SK-N-SH (cell line): Measurements from ENCODE around the gene PRKCH. TPM values are rescaled to one million over a fixed set of nuclear protein-coding genes. Genes with fewer than 3 reads are reported as not detected.

Source experiments
- CTCF ChIA-PET: fragments of 300-600, 350-600 bp; formaldehyde crosslinking; extraction: SDS; loops from one replicate; lab custom pipeline; 2021; lab: Yijun Ruan, JAX
- POLR2A ChIA-PET: fragments of 350-600 bp; sonication (Branson Sonifier 250); formaldehyde crosslinking; extraction: SDS; loops from one replicate; lab custom pipeline; 2020; ENCODE audit warnings: antibody characterized with exemption, inconsistent platforms; lab: Yijun Ruan, JAX
- DNase-seq: peaks from one replicate; pipeline ENCODE4 v3.0.0; 2012
- H2AFZ ChIP-seq: fragments of 200-600 bp; sonication (generic); 2 replicates; pipeline ENCODE4 v1.8.1; 2016; ENCODE audit warnings: antibody characterized with exemption, mild to moderate bottlenecking, low read depth
- H3F3A ChIP-seq: fragments of 200-600 bp; sonication (generic); replicated peaks from 2 replicates; pipeline ENCODE3; 2016; ENCODE audit warnings: antibody characterized with exemption, mild to moderate bottlenecking; ENCODE audit not compliant: insufficient read depth
- H3K27ac ChIP-seq, 2 experiments: fragments of 200-500 bp in 1 of 2; fragments of 200-600 bp in 1 of 2; sonication (Bioruptor generic) in 1 of 2; sonication (generic), shearing (Covaris generic) in 1 of 2; 2 replicates each; pipeline versions ENCODE4 v1.5.1 to v1.6.1; 2014 to 2016; ENCODE audit warnings: low read depth in 2 of 2, inconsistent platforms in 1 of 2, low read length in 1 of 2, mild to moderate bottlenecking in 1 of 2, mixed read lengths in 1 of 2
- H3K27me3 ChIP-seq: fragments of 200-600 bp; sonication (generic), shearing (Covaris generic); 2 replicates; pipeline ENCODE4 v1.6.1; 2016; ENCODE audit warnings: mixed run types; ENCODE audit not compliant: insufficient read depth
- H3K36me3 ChIP-seq, 2 experiments: fragments of 200-500 bp in 1 of 2; fragments of 200-600 bp in 1 of 2; sonication (Bioruptor generic) in 1 of 2; sonication (generic) in 1 of 2; replicated peaks in 1 of 2; 2 replicates each; pipeline versions ENCODE3 to v1.5.1; 2014 to 2016; ENCODE audit warnings: low read length in 1 of 2, mild to moderate bottlenecking in 1 of 2; ENCODE audit not compliant: insufficient read depth in 2 of 2, control insufficient read depth in 1 of 2
- H3K4me1 ChIP-seq, 2 experiments: fragments of 200-500 bp in 1 of 2; fragments of 200-600 bp in 1 of 2; sonication (Bioruptor generic) in 1 of 2; sonication (generic), shearing (Covaris generic) in 1 of 2; 2 replicates each; pipeline versions ENCODE4 v1.5.1 to v1.6.1; 2014 to 2016; ENCODE audit warnings: low read depth in 1 of 2, low read length in 1 of 2, mixed run types in 1 of 2; ENCODE audit not compliant: insufficient read depth in 2 of 2, control insufficient read depth in 1 of 2
- H3K4me2 ChIP-seq: fragments of 200-600 bp; sonication (generic), shearing (Covaris generic); 2 replicates; pipeline ENCODE4 v1.6.1; 2017; ENCODE audit warnings: mixed run types
- H3K4me3 ChIP-seq, 2 experiments: fragments of 200-500 bp in 1 of 2; fragments of 200-600 bp in 1 of 2; sonication (Bioruptor generic) in 1 of 2; sonication (generic), shearing (Covaris generic) in 1 of 2; 2 replicates each; pipeline versions ENCODE4 v1.5.1 to v1.8.1; 2014 to 2016; ENCODE audit warnings: low read depth in 2 of 2, inconsistent platforms in 1 of 2, low read length in 1 of 2, mild to moderate bottlenecking in 1 of 2, mixed read lengths in 1 of 2, moderate library complexity in 1 of 2
- H3K79me2 ChIP-seq: fragments of 200-600 bp; sonication (generic); 2 replicates; pipeline ENCODE4 v1.8.1; 2017; ENCODE audit warnings: mild to moderate bottlenecking; ENCODE audit not compliant: insufficient read depth
- H3K9ac ChIP-seq: fragments of 200-600 bp; sonication (generic); 2 replicates; pipeline ENCODE4 v1.6.1; 2017; ENCODE audit warnings: mixed run types
- H3K9me2 ChIP-seq: fragments of 200-600 bp; sonication (generic); 2 replicates; pipeline ENCODE4 v1.6.1; 2017; ENCODE audit warnings: mixed run types
- H3K9me3 ChIP-seq: fragments of 200-600 bp; sonication (generic); 2 replicates; pipeline ENCODE4 v1.6.1; 2017; ENCODE audit warnings: mixed run types, mild to moderate bottlenecking, moderate library complexity
- H4K20me1 ChIP-seq: fragments of 200-600 bp; sonication (generic); 2 replicates; pipeline ENCODE4 v1.6.1; 2017; ENCODE audit warnings: mild to moderate bottlenecking, mixed run types; ENCODE audit not compliant: insufficient read depth
- ELF1 ChIP-seq: IDR thresholded peaks from 2 replicates; pipeline ENCODE4 v1.4.0; 2012
- FOSL2 ChIP-seq: IDR thresholded peaks from 2 replicates; pipeline ENCODE4 v1.4.0; 2012; ENCODE audit warnings: low read depth, mild to moderate bottlenecking, moderate library complexity, borderline replicate concordance
- FOXJ3 ChIP-seq: sonication (generic); formaldehyde crosslinking; IDR thresholded peaks from 2 replicates; pipeline ENCODE4 v1.5.1; 2020; ENCODE audit warnings: mild to moderate bottlenecking, missing genetic modification reagents
- FOXM1 ChIP-seq: IDR thresholded peaks from 2 replicates; pipeline ENCODE4 v1.4.0; 2012; ENCODE audit warnings: low read depth, mild to moderate bottlenecking
- GABPA ChIP-seq: IDR thresholded peaks from 2 replicates; pipeline ENCODE4 v1.4.0; 2012; ENCODE audit warnings: low read depth, mild to moderate bottlenecking
- MAX ChIP-seq: IDR thresholded peaks from 2 replicates; pipeline ENCODE4 v1.4.0; 2012; ENCODE audit warnings: low read depth
- MXI1 ChIP-seq: IDR thresholded peaks from 2 replicates; pipeline ENCODE4 v1.6.1; 2012; ENCODE audit warnings: mild to moderate bottlenecking, low read depth, low read length, improper control_type of control experiment
- NFIC ChIP-seq: IDR thresholded peaks from 2 replicates; pipeline ENCODE4 v1.4.0; 2012; ENCODE audit warnings: borderline replicate concordance
- POLR2AphosphoS5 ChIP-seq: IDR thresholded peaks from 2 replicates; pipeline ENCODE4 v1.6.1; 2012; ENCODE audit warnings: low read depth, low read length
- RAD21 ChIP-seq: IDR thresholded peaks from 2 replicates; pipeline ENCODE4 v1.6.1; 2012; ENCODE audit warnings: mild to moderate bottlenecking, low read length
- REST ChIP-seq: IDR thresholded peaks from 2 replicates; pipeline ENCODE4 v1.6.1; 2012; ENCODE audit warnings: mild to moderate bottlenecking, low read depth, low read length, moderate library complexity
- RFX5 ChIP-seq: IDR thresholded peaks from 2 replicates; pipeline ENCODE4 v1.6.1; 2012; ENCODE audit warnings: mild to moderate bottlenecking, improper control_type of control experiment, low read length
- RXRA ChIP-seq: IDR thresholded peaks from 2 replicates; pipeline ENCODE4 v1.4.0; 2012; ENCODE audit warnings: low read depth, mild to moderate bottlenecking, borderline replicate concordance
- SIN3A ChIP-seq: IDR thresholded peaks from 2 replicates; pipeline ENCODE4 v1.6.1; 2012; ENCODE audit warnings: low read depth, mild to moderate bottlenecking, low read length, moderate library complexity, borderline replicate concordance
- TAF1 ChIP-seq: IDR thresholded peaks from 2 replicates; pipeline ENCODE4 v1.6.1; 2012; ENCODE audit warnings: low read depth, mild to moderate bottlenecking, low read length, moderate library complexity, borderline replicate concordance
- TCF12 ChIP-seq: IDR thresholded peaks from 2 replicates; pipeline ENCODE4 v1.4.0; 2012
- TEAD4 ChIP-seq: IDR thresholded peaks from 2 replicates; pipeline ENCODE4 v1.4.0; 2012; ENCODE audit warnings: mild to moderate bottlenecking, borderline replicate concordance; ENCODE audit not compliant: insufficient read depth
- USF1 ChIP-seq: IDR thresholded peaks from 2 replicates; pipeline ENCODE4 v1.4.0; 2012; ENCODE audit warnings: low read depth, borderline replicate concordance
- ZBTB33 ChIP-seq: IDR thresholded peaks from 2 replicates; pipeline ENCODE4 v1.4.0; 2012; ENCODE audit warnings: low read depth, borderline replicate concordance
- WGBS: methylation state at CpG from one replicate; pipeline ENCODE4 v1.1.6; 2017; ENCODE audit warnings: low lambda C conversion rate; 5-methylcytosine and 5-hydroxymethylcytosine counted together
- polyA plus RNA-seq, 3 experiments: library from polyadenylated mRNA; depleted of rRNA; stranded (reverse); fragments of >200 nt; gene quantifications; 2 replicates each; pipeline ENCODE4 v1.2.3, GENCODE V29; 2012

The PRKCH gene
- polyA plus RNA-seq, 1 of the 3 experiments (the other 2 are of a cell fraction), result 4.2 TPM

GRCh38 chr14:61343991-61344405, 22.6 kb downstream of the PRKCH start:
- H3K9me2 ChIP-seq, result no peaks in the 10 kb centered on the region
- no peaks in the 10 kb centered on the region for H3K9me3 ChIP-seq
- WGBS, result 89% methylated on average over 4 of the region's 4 CpGs
- H3K79me2 ChIP-seq, result no peaks in the 10 kb centered on the region
- DNase-seq, result no peak
- POLR2A ChIA-PET, result no interaction called here
- no peak for TF ChIP-seq TCF12
- no peak for TF ChIP-seq TAF1
- no peak for TF ChIP-seq FOXM1
- TF ChIP-seq ZBTB33, result no peak
- no peak for TF ChIP-seq USF1
- TF ChIP-seq MXI1, result no peak
- no peak for TF ChIP-seq MAX
- TF ChIP-seq ELF1, result no peak
- no peak for TF ChIP-seq POLR2AphosphoS5
- no peak for TF ChIP-seq RFX5
- TF ChIP-seq TEAD4, result no peak
- TF ChIP-seq FOXJ3 (CRISPR knock-in tag), result no peak
- no peak for TF ChIP-seq FOSL2
- no peak for TF ChIP-seq SIN3A
- TF ChIP-seq RAD21, result no peak
- no peak for TF ChIP-seq REST
- TF ChIP-seq RXRA, result no peak
- no peak for TF ChIP-seq NFIC
- no peak for TF ChIP-seq GABPA
- H3K27ac ChIP-seq, result no peak overlapping the region
- H3K27me3 ChIP-seq, result no peaks in the 10 kb centered on the region
- H3K9ac ChIP-seq, result no peak overlapping the region
- no peak overlapping the region for H3K4me2 ChIP-seq
- no peaks in the 10 kb centered on the region; a peak in 1 of 4 replicates for H3K4me1 ChIP-seq
- CTCF ChIA-PET, result no interaction called here
- H2AFZ ChIP-seq, result no peak overlapping the region
- no peaks in the 10 kb centered on the region for H4K20me1 ChIP-seq
- no peak overlapping the region for H3K4me3 ChIP-seq
- H3F3A ChIP-seq, result no peaks in the 10 kb centered on the region
- no peaks in the 10 kb centered on the region for H3K36me3 ChIP-seq
